Hepatic stellate cell (primary cell): Measurements from ENCODE around the gene KCNK17.

Experiments
- DNase-seq: peaks from one replicate; pipeline ENCODE4 v3.0.0; 2011; ENCODE audit warnings: low spot score

Gene KCNK17

DNA sequence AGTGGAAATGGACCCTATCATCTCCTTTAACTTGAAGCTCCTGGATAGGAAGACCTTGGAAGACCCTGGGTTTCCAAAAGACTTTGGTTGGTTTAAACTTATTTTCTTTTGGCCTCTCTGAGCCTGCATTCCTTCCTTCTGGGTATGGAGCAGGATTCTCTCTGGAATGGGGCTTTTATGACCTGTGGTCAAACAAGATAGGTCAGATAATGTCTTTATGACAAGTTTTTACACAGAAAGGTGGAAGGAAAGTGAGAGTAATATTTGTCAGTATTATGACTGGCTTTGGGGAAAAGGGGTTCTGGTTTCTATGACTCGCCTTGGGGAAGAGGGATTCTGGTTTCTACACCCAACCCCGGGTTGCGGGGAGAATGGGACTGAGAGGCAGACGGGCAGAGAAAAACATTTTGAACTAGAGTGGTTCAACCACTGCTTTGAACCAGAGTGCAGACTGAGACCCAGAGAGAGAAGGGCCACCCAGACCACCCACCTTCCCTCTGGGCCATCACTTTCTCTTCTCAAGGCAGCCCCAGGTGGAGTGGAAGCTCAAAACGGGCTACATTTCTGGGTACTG, 47.4 kb downstream of the KCNK17 start:
- no peak for DNase-seq

DNA sequence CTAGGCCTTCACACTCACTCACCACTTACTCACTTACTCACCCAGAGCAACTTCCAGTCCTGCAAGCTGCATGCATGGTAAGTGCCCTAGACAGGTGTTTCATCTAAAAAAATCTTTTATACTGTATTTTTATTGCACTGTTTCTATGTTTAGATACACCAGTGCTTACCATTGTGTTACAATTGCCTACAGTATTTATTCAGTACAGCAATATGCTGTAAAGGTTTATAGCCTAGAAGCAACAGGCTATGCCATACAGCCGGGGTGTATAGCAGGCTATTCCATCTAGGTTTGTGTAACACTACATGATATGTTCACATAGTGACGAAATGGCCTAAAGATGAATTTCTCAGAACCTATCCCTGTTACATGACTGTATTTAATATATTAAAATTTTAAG, 47.8 kb downstream of the KCNK17 start:
- DNase-seq = no peak

DNA sequence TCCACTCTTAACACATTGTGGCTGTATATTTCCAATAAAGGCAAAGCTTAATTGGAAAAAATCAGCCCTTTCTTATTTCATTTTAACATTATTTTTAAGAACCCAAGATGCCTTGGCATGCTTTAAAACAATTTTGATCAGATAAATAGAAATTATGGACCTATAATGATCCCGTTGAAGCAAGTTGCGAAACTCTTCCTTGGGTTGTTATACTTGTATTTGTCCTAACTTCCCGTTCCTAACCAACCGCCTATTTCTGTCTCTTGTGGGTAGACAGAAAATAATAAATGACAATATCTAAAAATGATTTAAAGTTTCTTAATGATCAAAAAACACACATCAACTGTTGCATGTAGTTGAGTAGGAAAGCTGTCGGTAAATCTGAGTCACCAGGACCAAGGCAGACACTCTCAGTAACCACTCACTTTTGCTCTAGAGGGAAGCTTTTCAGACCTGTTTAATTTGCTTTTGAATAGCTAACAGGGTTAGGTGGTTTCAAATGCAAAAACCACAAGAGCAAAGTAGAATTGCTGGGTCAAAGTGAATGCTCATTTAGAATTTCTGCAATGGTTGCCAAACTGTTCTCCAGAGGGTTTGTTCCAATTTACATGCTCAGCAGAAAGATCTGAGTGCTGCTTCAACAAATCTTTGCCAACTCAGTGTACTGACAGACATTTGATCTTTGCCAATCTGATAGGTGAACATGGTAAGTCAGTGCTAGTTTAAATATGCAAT, 50.7 kb downstream of the KCNK17 start:
- DNase-seq = no peak

DNA sequence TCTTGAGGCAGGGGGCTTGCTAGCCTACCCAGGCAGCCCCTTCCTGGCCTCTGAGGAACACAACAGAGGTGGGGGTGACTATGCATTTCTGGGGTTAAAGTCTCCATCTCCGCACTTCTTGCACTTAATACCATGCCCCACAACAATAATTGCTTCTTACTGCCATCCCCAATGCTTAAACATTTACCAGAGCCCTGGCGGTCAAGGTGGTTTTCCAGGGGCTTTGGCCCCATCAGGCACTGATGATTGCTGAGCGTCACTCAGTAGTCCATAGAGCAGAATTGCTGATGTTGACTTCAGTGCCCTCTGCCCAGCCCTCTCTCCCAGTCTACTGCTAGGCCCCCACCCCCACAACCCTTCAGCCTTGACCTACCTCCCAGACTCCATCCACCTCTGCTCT, 52.5 kb downstream of the KCNK17 start:
- no peak for DNase-seq

DNA sequence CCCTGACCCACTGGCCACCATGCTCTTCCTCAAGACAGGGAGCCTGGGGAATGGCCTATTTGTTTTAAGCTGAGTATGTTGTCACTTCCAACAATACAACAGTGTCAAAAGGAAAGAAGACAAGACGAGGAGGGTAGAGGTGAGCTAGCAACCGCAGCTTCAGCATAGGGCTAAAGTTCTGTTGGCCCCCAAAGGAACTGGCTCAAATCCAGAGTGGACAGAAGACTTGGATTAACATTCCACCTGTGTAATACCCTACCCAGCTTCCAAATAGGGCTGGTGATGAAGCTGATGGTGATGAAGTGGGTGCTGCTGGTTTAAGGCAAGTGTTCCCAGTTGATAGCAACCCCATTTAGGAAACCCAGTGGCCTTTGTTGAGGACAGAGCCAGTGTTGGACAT, 53.3 kb downstream of the KCNK17 start:
- no peak for DNase-seq

DNA sequence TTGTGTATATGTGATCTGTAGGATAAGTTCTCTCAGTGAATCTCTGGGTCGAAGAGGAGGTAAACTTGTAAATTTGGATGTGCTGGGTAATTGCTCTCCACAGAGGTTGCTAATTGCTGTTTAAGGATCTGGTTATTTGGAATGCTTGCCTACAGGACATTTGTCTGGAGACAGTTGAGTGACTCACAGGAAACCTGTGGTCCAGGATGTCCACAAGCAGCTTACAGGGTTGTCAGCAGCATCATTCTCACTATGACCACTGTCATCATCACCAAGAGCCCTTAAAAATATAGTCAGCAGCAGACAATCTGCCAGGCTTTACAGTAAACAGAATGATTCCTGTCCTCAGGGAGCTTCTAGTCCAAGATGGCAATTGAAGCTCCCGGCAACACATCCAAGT, 53.8 kb downstream of the KCNK17 start:
- DNase-seq = no peak

DNA sequence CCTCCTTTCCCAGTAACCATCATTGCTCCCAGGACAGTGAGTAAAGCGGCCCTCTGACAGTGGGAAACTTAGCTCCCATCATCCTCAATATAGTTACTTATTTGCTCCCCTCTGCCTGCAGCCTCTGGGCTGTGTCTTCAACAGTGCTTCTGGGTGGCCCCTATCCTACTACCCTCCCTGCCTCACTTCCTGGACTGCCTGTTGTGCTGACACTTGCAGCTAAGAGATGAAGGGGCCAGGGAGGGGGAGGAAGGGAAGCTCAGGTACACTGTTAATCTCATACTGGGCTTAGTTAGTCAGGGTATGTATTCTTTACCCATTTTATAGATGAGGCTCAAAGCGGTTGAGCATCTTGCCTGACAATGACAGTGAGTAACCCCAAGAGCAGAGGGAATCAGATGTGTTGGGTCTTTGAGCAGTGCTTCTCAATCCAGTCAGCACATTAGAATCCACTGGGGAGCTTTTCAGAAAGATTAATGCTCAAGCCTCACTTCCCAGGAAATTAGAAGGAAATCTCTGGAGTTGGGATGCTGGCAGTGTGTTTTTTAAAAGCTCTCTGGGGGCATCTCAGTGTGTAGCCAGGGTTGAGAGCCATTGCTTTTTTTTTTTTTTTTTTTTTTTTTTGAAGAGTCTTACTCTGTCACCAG, 57.8 kb downstream of the KCNK17 start:
- no peak for DNase-seq

DNA sequence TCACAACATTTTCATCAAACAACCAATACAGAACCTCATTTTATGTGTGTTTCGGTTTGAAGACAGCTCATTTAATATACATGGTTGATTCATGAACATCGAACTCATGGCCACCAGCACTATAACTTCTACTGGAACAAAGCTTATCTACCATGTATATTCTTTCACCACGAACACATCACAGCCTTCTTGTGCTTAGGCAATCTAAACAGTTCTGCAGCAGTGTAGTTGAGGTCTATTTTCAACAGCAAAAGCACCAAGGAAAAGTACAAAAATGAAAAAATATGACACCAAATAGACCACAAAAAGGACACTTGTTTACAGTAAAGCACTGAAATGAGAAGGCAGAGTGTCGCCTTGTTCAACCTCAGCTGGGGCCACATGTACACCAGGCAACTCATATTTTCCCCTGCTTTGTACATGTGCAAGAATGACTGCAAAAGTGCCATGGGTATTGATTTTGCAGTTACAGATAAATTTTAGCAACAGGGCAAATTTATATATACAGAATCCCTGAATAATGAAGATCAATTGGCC, 59.2 kb downstream of the KCNK17 start:
- DNase-seq = no peak

DNA sequence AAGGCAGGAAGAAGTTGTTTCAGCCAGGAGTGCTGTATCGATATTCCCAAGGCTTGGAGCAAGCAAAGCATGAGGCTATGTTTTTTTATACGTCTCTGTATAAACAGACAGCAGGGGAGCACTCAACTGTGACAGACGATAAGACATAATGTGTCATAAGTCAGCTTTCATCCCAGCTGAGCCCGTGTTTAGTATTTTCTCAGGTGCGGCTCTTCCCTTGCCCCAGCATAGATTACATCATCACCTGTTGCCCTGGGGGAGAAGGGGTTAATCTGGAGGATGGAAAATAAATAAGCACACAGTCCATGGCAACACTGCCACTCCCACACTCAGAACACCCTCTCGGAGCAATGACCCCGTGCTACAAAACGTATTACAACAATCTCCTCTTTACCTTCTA, 62.8 kb downstream of the KCNK17 start:
- no peak for DNase-seq

DNA sequence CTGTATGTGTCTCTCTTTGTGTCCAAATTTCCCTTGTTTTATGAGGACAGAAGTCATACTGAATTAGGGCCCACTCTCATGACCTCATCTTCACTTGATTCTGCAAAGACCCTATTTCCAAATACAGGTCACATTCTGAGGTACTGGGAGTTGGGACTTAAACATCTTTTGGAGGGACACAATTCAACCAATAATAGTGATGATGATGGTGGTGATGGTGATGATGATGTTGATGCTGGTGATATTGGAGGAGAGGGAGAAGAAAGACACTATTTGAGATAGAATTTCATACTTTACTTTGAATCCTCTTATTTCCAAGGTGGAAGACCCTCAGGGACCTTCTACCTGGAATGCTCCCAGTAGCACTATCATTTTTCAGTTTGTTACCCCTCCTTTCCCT, 63.7 kb downstream of the KCNK17 start:
- no peak for DNase-seq

DNA sequence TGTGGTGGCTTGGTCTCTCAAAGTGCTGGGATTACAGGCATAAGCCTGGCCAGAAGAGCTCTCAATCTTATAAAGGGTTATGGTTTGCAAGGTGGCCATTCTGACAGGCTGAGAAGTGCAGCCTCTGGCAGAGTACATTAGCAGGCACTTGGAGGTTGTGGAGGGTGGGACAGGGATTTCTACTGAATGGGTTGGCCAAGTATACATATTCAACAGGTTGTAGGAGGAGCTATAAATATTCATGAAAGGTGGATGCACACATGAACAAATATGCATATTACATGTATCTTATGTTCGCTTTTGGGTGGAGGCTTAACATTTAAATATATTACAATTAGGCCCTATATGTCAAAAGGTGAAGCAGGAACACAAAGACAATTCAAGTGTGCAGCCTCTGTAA, 64.9 kb downstream of the KCNK17 start:
- DNase-seq = no peak
